GM12801 (cell line): Measurements from ENCODE around the gene LENEP.

Experiments used
- CTCF ChIP-seq: IDR thresholded peaks from one replicate; pipeline ENCODE4 v1.5.1; 2011; ENCODE audit warnings: control low read depth; ENCODE audit not compliant: insufficient read length; ENCODE audit errors: extremely low read depth

Gene LENEP

GRCh38 chr1:155000726-155001424 lies 7.5 kb downstream of the LENEP start:
- no peak for TF ChIP-seq CTCF

GRCh38 chr1:155001425-155001674 lies 8.0 kb downstream of the LENEP start:
- no peak for TF ChIP-seq CTCF

DNA sequence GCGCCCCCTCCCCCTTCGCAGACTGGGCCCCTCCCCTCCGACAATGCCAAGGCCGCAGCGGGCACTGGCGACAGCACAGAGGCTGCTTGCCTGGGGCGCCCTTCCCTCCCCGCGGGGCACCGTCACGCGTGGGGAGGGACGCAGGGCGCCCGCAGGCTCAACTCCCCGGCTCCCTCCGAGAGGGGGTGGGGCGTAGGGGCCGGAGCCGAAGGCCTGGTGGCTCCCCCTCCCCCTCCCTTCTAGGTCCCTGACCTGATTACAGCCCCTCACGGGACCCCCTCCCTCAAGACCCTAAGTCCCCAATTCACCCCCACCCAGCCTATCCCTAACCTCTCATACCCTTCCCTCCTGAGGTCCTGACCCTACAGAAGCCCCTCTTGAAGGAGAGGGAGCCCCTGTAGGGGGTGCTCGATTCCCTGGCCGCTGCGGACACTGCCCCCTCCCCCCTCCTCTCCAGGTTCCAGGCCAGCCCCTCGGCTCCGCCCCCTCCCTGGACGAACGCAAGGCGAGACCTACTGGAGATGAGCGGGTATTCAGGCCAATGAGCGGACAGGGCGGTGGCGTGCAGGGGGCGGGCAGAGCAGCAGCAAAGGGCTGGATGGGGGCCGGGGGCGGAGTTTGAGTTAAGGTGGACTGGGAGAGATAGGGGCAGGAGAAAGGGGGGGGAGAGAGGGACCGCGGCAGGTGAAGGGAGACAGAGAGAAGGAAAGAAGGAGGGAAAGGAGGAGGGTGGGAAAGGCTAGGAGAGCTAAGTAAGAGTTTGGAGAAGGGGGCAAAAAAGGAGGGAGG lies 8.5 kb downstream of the LENEP start:
- no peak for TF ChIP-seq CTCF

- TF ChIP-seq CTCF, result no peak
Measured at GRCh38 chr1:155002464-155003226, 9.3 kb downstream of the LENEP start, which contains the start of gene ZBTB7B. TSS of gene ZBTB7B (plus strand) at chr1:155002802. CDS start at chr1:155014661, 11,859 bp downstream.

- TF ChIP-seq CTCF, result no peak
Measured at GRCh38 chr1:155003227-155003765, 9.9 kb downstream of the LENEP start.

GRCh38 chr1:155003766-155004351 lies 10.5 kb downstream of the LENEP start:
- no peak for TF ChIP-seq CTCF
